Measurements from ENCODE around the gene ALG2.

The ALG2 gene

DNA sequence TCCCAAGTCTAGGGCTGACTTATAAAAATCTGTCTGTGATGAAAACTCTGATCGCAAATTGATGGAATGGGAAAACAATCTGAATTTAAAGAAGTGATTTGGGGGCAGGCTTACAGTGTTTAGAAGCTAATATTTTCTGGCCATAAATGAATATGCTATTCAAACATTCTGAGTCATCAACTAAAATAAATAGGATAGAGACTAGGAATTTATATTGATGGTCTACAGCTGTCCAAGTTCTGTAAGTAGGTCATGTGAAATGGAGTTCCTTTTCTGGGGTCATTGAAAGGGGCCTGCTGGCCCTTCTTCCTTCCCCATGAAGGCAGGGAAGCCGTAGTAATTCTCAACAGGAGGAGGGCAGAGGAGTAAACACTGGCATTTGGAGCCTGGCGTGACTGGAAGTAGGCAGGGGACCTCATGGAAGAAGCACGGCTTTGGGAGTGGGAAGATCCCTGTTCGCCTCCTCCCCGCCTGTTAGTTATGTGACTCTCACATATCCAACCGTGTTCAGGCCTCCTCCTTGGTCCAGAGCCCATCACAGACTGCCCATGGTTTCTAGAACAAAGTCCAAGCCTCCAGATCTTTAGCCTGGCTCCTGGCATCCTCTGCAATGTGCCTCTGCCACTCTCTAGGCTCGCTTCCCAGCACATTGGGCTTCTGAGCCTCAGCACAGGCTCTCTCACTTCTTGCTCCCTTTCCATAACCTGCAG, 31.7 kb downstream of the ALG2 start:
- no peak for DNase-seq

DNA sequence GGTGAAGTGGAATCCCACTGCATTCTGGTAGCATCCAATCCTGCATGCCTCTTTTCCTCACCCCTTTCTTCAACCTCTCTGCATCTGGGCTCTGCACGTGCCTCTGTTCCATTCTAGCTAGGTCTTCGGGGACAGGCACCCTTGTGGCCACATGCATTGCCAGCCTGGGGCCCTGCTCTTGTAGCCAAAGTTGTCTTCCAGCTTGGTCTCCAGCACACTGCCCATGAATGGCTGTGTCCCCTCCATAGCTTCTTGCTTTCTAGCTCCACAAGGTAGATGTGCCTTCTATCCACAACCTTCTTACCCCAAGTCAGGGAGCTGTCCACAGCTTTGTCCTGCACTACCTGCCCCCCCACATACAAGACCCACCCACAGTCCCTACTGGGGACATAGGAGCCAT, 32.6 kb downstream of the ALG2 start:
- DNase-seq = no peak

DNA sequence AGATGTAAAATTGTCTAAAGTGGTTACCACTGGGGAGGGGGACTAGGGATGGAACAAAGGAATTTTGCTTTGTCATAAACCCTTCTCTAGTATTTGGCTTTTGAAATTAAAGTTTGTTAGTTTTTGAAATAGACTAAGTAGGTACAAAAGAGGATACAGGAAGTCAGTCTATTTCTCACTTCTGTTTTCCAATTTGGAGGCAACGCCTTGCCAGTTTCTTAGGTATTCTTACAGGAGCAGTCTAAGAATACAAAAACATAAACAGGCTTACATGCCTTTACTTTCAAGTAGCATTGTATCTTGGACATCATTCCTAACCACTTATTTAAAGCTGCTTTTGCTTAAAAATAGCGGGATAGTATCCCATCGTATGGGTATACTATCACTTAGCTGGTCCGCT, 34.4 kb downstream of the ALG2 start:
- DNase-seq = no peak

DNA sequence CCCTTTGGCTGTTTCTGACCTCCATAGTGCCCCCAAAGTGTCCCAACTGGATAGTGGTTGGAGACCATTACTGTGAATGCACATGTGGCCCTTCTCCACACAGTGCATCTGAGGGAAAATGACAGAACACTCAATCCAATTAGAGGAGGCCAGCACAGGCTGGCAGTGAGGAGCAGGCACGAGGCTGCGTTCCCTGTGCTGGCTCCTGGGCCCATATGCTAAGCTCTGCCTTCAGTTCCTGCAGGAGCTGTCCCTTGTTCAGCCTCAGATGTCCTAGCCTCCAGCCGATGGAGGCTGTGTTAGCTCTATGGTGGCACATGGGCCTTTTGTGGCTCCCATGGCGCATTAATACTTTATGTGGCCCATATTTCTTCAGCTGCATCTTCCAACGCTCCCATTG, 35.8 kb downstream of the ALG2 start:
- no peak for DNase-seq

DNA sequence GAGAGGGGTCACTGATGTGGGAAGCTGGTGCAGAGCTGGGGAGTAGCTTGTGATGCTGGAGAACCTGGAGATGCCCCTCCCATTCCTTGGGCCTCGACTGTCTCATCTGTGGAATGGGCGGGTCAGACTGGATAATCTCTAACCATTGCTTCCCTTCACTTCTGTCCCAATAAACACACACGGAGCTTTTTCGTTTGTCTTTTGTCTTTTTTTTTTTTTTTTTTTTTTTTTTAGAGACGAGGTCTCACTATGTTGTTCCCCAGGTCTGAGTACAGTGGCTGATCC, 36.5 kb downstream of the ALG2 start:
- DNase-seq = no peak

DNA sequence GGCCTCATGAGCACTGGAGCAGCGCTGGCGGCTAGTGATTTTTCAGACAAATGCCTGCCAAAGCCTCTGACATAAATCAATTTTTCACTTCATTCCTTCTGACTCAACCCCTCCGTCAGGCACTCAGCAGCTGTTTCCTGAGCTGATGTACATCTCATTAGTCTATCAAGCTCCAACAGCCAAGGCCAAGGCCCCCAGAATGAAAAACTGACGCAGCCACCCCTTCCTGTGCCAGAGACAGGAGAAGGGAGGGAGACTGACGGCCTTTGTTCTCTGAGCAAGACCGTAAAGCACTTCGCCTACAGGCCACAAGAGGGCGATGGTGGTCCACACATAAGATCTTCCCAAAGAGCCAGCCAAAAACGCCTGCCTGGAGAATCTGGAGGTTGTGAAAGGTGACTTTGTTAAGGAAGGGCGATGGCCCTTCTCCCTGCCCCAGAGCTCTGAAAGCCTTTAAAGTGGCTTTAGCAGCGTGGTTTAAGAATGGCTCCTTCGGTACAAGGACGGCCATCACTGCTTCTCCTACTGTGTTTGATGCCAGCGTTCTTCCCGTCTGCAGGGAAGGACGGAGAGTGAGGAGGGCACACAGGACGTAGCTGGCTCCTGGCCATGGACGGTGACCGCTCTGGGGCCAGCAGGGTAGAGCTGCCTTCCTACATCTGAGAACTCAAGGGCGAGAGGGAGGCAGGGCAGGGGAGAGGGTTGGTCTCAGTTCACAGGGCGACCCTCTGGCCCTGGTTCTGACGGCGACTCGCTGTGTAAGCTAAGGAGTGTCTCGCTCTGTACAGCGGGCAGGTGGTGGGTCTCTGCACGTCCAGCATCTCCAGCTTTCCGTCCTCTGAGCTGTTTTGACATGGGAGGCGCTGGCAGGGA, 37.0 kb downstream of the ALG2 start:
- peak; percentile 85 for DNase-seq

DNA sequence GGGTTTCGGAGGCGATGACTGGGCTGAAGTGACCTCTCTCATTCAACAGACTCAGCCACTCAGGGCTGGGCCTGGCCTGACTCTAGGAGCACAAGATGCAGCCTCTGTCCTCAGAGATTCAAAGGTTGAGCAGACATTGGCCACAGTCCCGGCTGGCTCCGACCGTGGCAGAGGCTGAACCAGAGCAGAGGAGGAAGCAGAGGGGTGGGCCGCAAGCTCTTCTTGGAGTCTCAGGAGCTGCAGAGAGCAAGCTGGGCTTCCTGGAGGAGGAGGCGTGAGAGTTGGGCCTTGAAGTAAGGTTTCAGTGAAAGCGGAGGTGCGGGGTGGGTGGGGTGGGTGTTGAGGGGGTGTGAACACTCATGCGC, 37.6 kb downstream of the ALG2 start:
- no peak for DNase-seq

DNA sequence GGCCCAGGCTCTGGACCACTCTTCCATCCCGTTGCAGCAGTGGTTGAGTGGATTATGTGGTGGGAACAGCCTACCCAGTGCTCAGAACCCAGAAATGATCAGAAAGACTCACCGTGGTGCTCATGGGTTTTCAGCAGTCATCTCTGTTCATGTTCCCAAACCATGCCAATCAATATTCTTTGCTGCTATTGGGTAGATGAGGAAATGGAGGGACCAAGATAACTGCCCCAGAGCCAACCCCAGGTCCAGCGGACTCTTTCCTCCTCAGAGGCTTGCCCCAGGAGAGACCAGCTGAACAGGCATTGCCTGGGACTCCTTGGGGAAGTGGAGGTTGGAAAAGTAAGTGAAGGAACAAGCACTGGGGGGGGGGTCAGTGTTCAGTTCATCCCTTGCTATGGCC, 38.1 kb downstream of the ALG2 start:
- DNase-seq = no peak

DNA sequence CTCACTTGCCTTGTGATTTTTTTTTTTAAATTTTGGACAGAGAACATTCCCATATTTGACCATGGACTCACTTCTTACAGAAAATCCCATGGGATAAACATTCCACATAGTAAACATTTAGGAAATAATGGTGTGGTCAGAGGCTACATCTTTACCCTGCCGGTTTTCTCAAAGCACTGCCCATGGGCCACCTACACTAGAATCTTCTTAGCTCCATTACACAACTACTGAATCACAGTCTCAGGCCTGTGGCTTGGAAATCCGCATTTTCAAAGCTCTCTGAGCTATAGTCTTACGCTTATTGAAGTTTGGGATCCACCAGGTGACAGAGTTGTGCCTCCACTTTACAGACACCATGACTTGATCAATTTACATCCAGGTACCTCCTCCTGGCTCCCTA, 39.4 kb downstream of the ALG2 start:
- no peak for DNase-seq

DNA sequence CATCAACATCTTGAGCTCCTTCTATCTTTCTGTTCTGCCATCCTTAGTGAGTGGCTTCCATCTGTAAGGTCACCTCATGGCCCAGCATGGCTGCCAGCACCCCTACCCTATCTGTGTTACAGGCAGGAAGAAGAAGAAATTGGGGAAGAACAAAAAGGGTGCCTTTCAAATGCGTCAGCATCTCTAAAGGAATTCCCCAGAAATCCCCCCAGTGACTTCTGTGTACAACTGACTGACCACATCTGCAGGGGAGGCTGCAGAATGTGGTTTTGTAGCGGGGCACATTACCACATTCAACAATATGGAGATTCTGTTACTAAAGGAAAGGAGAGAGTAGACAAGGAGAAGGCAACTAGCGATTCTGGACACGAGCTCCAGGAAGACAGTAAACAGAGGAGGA, 40.1 kb downstream of the ALG2 start:
- peak; percentile 47 for DNase-seq

DNA sequence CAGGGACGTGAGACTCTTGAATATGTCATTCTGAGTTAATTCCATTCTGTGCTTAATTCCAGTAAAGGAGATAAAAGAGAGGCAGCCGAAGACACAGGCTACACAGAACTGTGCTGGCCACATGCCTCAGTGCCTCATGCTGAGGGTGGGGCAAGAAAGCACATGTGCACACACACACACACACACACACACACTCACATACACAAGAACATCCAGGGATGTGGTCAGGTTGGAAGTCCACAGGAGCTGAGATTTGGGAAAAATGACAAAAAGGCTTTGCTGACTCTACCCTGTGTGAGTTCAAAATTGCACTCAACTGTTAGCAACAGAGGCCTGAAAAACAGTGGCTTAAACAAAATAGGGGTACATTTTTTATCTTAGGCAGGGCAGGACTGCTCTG, 40.5 kb downstream of the ALG2 start:
- no peak for DNase-seq

DNA sequence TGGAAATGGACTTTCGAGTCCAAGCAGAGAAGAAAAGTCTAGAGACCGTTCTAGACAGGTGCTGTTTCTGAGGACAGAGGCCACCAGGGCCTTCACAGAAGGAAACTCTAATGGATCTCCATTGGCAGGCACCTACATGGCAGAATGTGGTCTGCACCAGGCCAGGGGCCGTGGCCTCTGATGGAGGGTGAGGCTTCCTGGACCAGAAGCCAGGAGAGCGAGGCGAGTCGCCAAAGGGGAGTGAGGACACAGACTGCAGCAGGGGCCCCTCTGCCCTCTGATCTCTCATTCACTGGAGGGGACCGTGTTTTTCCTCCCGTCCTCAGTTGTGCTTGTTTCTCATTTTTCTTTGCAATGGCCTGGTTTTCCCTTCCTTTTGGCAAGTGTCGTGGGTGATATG, 41.1 kb downstream of the ALG2 start:
- DNase-seq = peak; percentile 33

DNA sequence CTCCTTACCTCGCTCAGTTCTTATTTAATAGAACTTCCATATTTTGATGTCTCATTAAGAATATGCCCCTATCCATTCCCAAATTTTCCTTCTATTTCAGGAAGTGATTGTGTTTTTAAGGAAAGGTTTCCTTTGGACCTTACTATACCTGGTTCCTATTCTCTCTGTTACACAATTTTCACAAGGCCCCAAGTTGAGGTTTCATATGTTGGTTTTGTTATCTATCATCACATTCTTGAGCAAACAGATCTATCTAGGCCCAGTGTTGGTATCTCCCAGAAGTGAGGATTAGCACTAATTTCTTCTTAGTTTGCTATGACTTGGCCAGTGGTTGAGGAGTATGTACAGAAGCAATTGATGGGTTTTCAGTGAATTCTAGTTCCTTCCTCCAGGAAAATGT, 41.5 kb downstream of the ALG2 start:
- DNase-seq = no peak

DNA sequence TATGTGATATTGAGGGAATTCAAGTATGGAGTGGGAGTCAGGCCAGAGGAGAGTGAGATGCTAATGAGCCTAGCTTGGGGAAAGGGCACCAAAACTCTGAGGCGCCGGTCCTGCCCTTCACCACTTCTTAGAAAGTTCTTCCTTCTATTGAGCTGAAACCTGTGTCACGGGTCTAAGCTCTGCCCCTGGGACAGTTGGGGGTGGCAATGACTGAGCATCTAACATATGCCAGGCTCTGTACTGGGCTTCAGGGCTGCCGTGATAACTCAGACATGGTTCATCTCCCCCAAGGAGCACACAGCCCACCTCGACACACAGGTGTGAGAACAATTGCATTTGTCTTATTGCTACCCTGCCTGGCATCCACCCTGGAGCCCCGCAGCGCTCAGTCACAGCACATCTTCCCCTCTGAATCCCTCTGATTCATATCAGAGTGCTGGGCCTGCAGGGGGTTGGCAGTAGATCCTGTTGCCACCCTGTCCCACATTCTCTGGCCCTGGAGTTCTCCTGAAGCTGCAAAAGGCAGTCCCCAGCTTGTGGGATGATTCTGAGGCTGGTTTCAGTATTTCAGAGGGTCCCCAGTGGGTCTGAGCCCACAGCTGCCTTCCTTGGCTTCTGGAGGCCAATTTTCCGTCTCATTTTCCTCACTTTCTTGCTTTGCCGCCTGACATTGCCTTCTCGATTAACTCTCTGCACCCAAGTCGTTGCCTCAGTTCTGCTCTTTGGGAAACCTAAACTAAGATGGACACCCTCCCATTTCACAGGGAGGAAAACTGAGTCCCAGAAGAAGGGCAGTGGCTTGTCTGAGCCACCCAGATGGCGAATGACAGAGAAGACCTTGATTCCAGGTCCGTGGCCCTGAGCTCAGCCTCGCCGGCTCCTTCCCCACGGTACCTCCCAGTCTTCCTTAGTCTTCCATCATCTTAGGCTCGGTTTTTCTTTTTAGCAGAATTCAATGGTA, 42.5 kb downstream of the ALG2 start:
- no peak for DNase-seq

DNA sequence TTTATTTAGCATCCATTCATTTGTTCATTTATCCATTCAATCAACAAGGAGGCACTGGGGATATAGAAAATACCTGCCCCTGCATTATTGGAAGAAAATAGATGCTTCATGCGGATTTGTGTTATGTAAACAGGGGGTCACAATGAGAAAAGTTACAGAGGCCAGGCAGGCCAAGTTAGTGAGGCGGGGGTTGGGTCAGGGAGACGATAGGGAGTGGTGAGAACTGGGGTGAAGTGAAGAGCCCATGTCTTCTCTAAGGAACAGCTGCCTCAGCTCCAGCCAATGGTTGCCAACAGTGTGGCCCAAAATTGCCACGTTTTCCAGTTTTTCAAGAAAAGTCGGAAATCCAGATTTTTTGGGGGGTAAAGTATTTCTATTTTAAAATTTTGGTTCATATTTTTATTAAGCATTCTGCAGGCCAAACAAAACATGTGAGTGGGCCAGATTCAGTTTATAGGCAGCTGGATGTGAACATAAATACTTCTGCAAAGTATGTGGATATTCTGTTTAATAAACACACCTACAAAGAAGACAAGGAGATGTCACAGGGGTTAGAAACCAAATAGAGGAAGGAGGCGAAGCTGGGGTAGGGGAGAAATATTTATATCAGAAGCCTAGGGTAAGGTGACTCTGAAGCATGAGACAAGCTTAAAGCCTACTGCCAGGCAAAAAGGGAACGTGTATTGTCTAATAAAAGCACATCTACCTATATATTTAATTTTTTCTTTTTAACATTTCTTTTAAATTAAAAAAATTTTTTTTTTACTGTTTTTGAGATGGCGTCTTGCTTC, 44.0 kb downstream of the ALG2 start:
- DNase-seq = no peak

DNA sequence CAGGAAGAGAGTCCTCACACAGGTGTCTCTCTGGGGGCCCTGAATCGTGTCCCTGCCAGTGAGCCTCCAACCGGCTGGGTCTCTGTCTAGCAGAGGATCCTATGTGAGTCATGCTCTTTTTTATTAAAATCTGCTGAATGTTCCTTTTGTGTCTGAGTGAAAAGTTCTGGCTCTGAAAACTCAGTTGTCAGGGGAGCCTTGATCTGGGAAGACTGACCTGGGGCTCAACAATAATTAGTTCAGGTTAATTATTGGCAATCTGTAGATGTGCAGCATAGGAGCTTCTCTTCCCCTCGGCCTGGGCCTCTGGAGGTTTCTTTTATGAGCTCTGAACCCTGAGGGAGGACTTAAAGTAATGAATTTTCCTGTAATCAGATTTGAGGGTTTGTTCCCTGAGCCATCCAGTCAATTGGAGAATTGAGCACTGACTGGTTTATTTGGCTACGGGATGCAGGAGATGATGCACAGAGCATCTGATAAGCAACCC, 45.2 kb downstream of the ALG2 start:
- no peak for DNase-seq

DNA sequence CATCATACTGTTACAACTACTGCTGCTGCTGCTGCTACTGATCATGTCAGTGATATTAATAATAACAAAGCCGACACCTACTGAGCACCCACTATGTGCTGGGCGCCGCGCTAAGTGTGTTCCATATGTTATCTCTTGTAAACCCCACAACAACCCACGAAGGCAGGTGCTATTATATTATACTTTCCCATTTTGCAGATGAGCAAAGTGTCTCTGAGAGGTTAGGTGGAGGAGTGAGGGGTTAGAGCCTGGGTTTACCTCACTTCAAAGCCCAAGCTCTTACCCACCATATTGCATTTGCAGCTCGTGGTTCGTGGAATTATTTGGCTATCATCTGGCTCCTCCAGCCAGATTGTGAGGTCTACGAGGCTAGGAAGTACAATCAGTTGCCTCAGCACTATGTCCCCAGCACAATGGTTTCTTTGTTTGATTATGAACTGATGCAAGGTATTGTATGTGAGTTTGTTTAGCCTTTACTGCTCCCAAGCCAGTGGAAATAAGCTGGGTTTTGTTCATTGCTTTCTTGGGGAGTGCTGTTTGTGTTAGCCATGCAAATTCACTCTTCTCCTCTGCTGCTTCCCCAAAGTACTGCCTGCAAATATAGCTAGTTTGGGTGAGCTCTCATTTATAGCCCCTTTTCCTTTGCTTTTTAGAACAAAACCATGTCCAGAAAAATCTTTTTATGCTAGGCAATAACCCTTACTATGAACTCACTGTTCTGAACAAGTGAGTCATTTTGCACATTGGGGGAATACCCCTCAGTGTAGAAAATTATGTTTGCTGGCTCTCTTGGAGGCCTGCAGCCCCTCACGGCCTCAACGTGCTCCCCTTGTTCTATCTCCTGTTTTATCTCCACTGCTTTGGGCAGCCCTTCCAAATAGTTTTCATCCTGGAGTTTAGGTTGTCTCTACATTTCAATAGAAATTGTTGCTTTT, 47.9 kb downstream of the ALG2 start:
- no peak for DNase-seq

DNA sequence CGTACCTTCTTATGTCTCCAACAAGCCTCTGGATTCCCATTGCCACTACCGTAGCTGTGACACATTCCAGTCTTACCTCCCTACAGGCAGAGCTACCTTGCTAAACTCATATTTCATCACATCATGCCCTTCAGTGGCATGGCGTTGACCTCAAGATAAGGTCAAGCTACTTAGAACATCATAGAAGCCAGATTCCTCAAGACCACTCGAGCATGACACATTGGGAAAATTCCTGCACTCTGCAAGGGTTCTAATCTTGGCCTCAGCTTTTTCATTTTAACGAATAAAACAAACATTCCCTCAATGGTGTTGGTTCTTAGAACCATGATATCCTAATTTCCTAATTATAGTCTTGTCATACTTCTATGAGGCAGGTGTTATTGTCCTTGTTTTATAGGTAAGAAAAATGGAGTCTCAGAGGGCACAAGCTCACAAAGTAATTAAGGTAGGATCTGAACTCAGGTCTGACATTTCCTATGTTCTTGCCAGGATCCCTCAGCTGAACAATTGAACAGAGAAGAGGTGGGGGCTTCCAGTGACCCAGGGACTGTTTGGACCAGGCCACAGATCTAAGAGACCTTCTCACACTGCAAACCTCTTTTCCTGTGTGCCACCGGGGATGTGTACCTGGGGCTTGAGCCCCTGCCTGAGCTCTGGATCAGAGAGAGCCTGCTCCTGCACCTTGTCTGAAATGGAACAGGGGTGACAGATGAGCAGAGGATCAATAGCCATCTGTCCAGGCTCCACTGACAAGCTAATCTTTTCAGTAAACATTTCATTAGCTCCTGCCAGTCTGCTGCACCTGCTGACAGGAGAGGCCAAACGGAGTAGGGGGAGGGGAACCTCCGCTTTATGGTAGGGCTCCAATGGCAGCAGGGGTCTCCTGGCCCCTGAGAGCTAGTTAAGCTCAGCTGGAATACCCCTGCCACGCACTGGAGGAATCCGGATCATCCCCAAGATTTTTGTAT, 49.3 kb downstream of the ALG2 start:
- no peak for DNase-seq

DNA sequence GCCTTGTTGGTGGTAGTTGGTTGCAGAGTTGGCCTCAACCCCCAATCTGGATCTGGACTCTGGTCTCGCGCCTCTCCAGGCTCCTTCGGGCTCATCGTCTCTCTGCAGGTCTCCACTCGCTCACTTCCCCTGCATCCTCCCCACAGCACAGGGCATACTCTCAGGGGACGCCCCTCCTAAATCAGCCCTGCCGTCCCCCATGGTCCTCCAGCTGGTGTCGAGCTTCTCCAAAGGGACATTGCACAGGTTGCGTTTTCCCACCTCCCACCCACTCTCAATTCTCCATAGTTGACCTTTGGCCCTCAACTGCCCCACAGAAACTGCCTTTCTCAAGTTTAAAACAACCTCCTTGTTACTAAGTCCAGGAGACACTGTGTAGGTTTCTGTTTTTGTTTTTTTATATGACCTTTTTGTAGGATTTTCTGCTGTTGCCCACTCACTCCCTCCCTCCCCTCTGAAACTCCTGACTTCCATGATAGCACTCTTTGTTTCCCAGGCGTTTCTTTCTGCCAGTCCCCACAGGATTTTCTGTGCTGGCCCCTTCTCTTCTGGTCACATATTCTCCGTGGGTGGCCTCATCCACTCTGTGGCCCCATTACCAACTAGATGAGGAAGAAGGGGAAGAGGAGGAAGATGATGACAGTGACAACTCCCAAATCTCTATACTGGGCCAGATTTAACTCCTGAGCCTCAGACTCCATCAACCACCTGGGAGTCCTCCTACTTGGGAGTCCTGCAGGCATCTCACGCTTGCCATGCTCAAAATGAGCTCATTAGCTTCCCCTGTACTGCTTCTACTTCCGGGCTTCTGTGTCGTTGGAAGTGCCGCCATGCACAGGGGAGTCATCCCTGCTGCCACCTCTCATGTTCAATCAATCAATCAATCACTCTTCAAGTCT, 50.3 kb downstream of the ALG2 start:
- no peak for DNase-seq

Measured in stimulated activated CD8-positive, alpha-beta memory T cell treated with anti-CD3 and anti-CD28 coated beads, Interleukin-4, amount 100 ng/mL, for 48 hours (primary cell).